HTERT RPE-1 (cell line): ENCODE measurements around the gene HIC1.
"Not testable (repeated sequence)": the region's sequence is repeated elsewhere in the genome, so short reads cannot be mapped to it uniquely, and the experiment has no call there.

Source experiments
- in situ Hi-C: fragments of 300-500 bp; cut with MboI; formaldehyde crosslinking; loops from 4 replicates; pipeline ENCODE4 v1.14.3; 2020; ENCODE audit warnings: low sequenced_read_pairs

HIC1 gene

GRCh38 chr17:2054512-2055291, at the start of gene HIC1:
Gene HIC1 (plus strand): TSS chr17:2055103. CDS start chr17:2056691, 1,588 bp downstream.
- in situ Hi-C loops: loop anchor here (25.0 kb wide), 1 partner anchor 183 kb away; no protein-coding TSS in a partner anchor

GRCh38 chr17:2008332-2009126, 46.4 kb upstream of the HIC1 start:
- in situ Hi-C loops: no loop called here

- in situ Hi-C loops: no loop called here
Measured at GRCh38 chr17:2009737-2010136, 45.2 kb upstream of the HIC1 start.

GRCh38 chr17:2011411-2012371, 43.2 kb upstream of the HIC1 start:
- in situ Hi-C loops: no loop called here

- in situ Hi-C loops: no loop called here
Measured at GRCh38 chr17:2012499-2012898, 42.4 kb upstream of the HIC1 start.

GRCh38 chr17:2013220-2013993, 41.5 kb upstream of the HIC1 start:
- in situ Hi-C loops: not testable (repeated sequence)

- in situ Hi-C loops: no loop called here
Measured at GRCh38 chr17:2013994-2014317, 40.9 kb upstream of the HIC1 start.

- in situ Hi-C loops: no loop called here
Measured at GRCh38 chr17:2015314-2015713, 39.6 kb upstream of the HIC1 start.

GRCh38 chr17:2016494-2016893, 38.4 kb upstream of the HIC1 start:
- in situ Hi-C loops: no loop called here

- in situ Hi-C loops: no loop called here
Measured at GRCh38 chr17:2017274-2017941, 37.5 kb upstream of the HIC1 start.

- in situ Hi-C loops: no loop called here
Measured at GRCh38 chr17:2018716-2019510, 36.0 kb upstream of the HIC1 start.

- in situ Hi-C loops: no loop called here
Measured at GRCh38 chr17:2019723-2020122, 35.2 kb upstream of the HIC1 start.

- in situ Hi-C loops: no loop called here
Measured at GRCh38 chr17:2020721-2021120, 34.2 kb upstream of the HIC1 start.

GRCh38 chr17:2022647-2023240, 32.2 kb upstream of the HIC1 start:
- in situ Hi-C loops: no loop called here

- in situ Hi-C loops: no loop called here
Measured at GRCh38 chr17:2023256-2023655, 31.6 kb upstream of the HIC1 start.

GRCh38 chr17:2023692-2024571, 31.0 kb upstream of the HIC1 start:
- in situ Hi-C loops: no loop called here

- in situ Hi-C loops: no loop called here
Measured at GRCh38 chr17:2024572-2025219, 30.2 kb upstream of the HIC1 start.
